ENCODE data around the gene DPYSL5. TPM values are rescaled to one million over a fixed set of nuclear protein-coding genes. Genes with fewer than 3 reads are reported as not detected.

The DPYSL5 gene
- total and polyA plus RNA-seq, 9 of the 15 experiments (the other 6 are each of a cell fraction or from before 2014, with no cell fraction given) = 0.06 TPM; not detected in 8

GRCh38 chr2:26885651-26886329, 37.9 kb downstream of the DPYSL5 start (continued):
- TF ChIP-seq CHD7 (IDR thresholded peaks at IDR 0.05; ENCODE audit: low read depth, low read length) (no peak), MAX (CRISPR knock-in tag; IDR thresholded peaks at IDR 0.05) (no peak), ZNF77 (CRISPR knock-in tag; IDR thresholded peaks at IDR 0.05) (no peak)

All from K562 (cell line).